22Rv1 (cell line): Measurements from ENCODE around the gene KRTAP20-1.

Source experiments
- H3K27ac ChIP-seq: fragments of 450-650 bp; 2 replicates; pipeline ENCODE4 v1.5.1; 2017
- CTCF ChIP-seq: fragments of 450-650 bp; IDR thresholded peaks from 2 replicates; pipeline ENCODE4 v1.5.1; 2017; ENCODE audit warnings: mild to moderate bottlenecking
- ZFX ChIP-seq: fragments of 450-650 bp; IDR thresholded peaks from 2 replicates; pipeline ENCODE4 v1.6.1; 2017; ENCODE audit warnings: antibody characterized with exemption, borderline replicate concordance

KRTAP20-1 gene

DNA sequence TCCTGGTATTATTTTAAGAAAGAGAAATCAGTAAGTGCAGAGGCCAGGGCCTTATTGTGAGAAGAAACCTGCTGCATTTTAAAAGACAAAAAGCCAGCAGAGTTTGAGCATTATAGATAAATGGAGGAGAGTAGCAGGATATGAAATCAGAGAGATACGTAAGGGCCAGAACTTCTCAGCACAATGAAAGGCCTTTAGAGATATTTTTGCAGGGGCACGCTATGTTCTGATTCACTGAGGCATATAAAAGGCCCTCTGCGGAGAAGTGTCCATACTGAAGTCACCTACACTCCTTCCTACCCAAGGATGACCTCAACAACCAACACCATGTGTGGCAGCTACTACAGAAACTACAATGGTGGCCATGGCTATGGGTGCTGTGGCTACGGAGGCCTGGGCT, 24.1 kb upstream of the KRTAP20-1 start, which contains the start of gene KRTAP6-3:
TSS of gene KRTAP6-3 (plus strand) at position 301 of the 400 bp plus-strand sequence. CDS start at position 307, 6 bp downstream.
- TF ChIP-seq ZFX (no peak), CTCF (no peak)
- H3K27ac ChIP-seq = no peak within 1 kb of the TSS

- no peak for TF ChIP-seq CTCF
- no peak for TF ChIP-seq ZFX
- no peak within 1 kb of the TSS for H3K27ac ChIP-seq
These were observed 17.4 kb upstream of the KRTAP20-1 start, which contains the start of gene KRTAP6-2 for GRCh38 chr21:30598802-30599201. KRTAP6-2 (minus strand) TSS chr21:30598902; CDS start chr21:30598874, 28 bp downstream.

DNA sequence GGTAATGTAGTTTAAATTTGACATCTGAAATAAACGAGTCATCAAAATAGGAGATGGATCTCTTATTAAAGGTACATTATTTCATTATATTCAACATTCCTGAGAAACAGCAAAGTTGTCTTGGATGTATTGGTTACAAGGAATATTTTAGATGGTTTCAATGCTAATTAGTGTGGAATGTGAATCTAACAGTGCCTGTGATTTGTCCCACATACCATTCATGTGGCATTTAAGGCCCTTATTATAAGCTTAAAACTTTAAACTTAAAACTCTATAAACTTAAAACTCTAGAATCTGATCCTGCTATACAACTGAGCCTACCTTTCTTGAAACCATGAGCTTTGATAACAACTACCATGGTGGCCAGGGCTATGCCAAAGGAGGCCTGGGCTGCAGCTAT, 15.4 kb upstream of the KRTAP20-1 start, which contains the start of gene KRTAP22-1:
TSS of gene KRTAP22-1 (plus strand) at position 301 of the 400 bp plus-strand sequence.
- no peak within 1 kb of the TSS for H3K27ac ChIP-seq
- TF ChIP-seq CTCF (no peak), ZFX (no peak)

- no peak overlapping the region for H3K27ac ChIP-seq
- no peak for TF ChIP-seq ZFX
- TF ChIP-seq CTCF = no peak
These were observed 10.3 kb upstream of the KRTAP20-1 start for GRCh38 chr21:30605968-30606367.

DNA sequence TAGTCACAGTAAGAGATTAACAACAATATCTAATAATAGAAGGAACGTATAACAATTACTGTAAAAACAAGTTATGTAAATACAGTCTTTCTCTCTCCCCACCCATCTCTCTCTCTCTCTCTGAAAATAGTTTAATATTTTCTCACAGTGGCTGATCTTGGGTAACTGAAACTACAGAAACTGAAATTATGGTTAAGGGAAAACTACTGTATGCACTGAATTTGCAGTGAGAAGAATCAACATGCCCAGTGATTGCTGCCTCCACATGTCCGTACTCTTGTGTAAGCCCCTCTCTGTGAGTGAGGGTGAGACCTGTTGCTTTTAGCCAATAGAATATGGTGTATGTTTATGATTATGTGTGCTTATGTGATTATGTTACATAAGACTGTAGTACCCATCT, 4.1 kb upstream of the KRTAP20-1 start:
- no peak for TF ChIP-seq CTCF
- TF ChIP-seq ZFX = no peak
- H3K27ac ChIP-seq = no peak overlapping the region

DNA sequence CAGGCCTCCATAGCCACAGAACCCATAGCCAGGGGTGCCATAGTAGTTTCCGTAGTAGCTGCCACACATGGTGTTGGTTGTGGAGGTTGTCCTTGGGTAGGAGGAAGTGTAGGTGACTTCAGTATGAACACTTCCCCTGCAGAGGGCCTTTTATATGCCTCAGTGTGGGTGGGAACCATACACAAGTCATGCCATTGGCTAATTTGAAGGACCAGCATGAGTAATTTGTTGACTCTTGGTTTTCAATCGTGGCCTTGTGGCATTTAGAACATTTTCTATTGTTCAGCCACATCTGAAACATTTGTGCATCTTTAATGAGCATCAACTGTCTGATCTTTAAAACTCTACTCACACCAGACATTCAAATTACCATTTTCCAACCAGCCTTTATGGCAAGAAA, 2.4 kb upstream of the KRTAP20-1 start, which contains the start of gene KRTAP6-1:
TSS of gene KRTAP6-1 (minus strand) at position 95 of the 400 bp plus-strand sequence. CDS start at position 69, 26 bp downstream.
- no peak within 1 kb of the TSS for H3K27ac ChIP-seq
- TF ChIP-seq ZFX (no peak), CTCF (no peak)

DNA sequence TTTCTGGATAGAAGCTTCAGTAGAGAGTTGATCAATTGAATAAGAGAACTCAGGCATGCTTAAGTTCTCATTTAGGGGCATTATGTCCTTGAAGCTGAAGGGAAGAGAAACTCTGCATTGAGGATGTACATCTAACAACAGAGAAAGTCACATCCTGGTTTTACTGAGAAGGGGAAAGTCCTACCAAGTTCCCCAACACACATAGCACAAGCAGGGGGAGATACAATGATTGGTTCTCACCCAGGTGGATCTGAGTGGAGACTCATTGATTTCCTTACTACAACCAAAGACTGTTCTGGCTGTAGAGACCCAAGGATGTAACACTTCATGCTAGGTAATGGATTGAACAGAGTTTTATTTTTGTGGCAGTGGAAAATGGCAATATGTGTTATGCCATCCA, 1.0 kb upstream of the KRTAP20-1 start:
- TF ChIP-seq CTCF (no peak), ZFX (no peak)
- no peak overlapping the region for H3K27ac ChIP-seq
